Activated CD4-positive, alpha-beta T cell treated with anti-CD3 and anti-CD28 coated beads, Interleukin-2, amount 50 U/mL, for 48 hours (primary cell): ENCODE results near the gene PROS1.
"Not testable (repeated sequence)": the region's sequence is repeated elsewhere in the genome, so short reads cannot be mapped to it uniquely, and the experiment has no call there.

ENCODE experiments used
- DNase-seq, 2 experiments: peaks; one replicate each; pipeline ENCODE4 v3.0.0-alpha.2; 2020

The PROS1 gene

DNA sequence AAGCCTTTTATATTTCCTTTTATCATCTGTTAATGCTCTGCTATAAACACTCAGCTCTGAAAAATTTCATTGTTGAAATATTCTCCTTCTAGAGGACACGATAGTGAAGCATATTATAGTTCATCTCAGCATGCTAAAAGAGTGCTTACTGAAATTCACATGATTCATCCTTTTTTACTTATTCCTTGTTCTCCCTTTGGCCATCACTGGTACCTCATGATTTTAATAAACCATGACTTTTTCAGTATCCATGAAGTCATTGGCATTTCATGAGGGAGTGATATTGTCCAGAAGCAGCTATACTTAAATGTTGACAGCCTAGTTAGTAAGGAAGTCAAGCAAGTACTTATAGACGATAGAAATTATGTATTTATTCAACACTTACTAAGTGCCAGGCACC is 112.7 kb downstream of the PROS1 start:
- DNase-seq = no peak

DNA sequence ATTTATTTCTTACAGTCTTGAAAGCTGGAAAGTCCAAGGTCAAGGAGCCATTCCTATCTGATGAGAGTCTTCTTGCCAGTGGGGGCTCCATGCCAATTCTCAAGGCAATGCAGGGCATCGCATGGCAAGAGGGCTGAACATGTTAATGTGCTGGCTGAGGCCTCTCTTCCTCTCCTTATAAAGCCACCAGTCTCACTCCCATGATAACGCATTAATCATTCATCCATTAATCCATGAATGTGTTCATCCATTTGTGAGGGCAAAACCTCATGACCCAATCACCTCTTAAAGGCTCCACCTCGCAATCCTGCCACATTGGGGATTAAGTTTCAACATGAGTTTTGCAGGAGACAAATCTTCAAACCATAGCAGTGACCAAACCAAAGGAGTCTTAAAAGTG is 118.3 kb downstream of the PROS1 start:
- no peak for DNase-seq

DNA sequence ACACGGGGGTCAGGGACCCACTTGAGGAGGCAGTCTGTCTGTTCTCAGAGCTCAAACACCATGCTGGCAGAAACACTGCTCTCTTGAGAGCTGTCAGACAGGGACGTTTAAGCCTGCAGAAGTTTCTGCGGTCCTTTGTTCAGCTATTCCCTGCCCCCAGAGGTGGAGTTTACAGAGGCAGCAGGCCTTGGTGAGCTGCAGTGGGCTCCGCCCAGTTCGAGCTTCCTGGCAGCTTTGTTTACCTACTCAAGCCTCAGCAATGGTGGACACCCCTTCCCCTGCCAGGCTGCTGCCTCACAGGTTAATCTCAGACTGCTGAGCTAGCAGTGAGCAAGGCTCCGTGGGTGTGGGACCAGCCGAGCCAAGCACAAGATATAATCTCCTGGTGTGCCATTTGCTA is 121.5 kb downstream of the PROS1 start:
- DNase-seq = not testable (repeated sequence)

DNA sequence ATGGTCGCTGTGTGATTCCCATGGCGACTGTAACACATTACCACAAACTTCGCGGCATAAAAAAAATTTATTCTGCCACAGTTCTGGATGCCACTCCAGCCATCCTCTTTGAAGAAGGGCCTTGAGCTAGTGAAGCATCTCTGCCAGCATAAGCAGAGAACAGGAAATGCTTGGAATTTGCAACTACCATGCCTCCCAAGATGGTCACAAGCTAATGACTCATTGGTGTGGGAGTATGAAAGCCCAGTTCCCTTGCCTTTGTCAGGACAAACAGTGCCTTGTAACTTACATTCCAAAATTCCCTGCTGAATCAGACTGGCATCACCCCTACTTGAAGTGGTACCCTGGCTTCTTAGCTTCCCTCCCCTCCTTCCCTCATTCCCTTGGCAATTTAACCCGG is 129.7 kb downstream of the PROS1 start:
- no peak for DNase-seq

DNA sequence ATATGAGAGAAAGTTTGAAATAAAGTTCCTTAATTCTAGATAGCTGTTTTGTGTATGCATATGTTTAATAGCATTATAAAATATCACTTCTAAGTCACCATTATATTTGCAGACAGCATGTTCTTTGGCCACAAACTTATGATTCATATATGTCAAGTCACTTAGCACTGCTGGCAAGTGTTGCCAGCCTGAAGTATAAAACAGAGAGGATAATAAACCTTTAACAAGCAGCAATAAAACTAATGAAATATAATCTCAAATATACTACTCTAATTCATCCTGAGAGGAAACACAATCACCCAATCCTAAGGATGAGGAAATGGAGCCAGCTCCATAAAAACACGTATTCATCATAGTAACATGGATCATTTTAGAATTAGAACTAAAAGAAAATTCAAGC is 134.5 kb downstream of the PROS1 start:
- not testable (repeated sequence) for DNase-seq
